GM19468 (cell line): Measurements from ENCODE around the gene SETD2.

Experiments
- ATAC-seq: cut with Tn5 transposase; IDR thresholded peaks from one replicate; pipeline ENCODE4 v1.9.1; 2021; ENCODE audit warnings: mild to moderate bottlenecking, moderate library complexity, moderate number of reproducible peaks; ENCODE audit not compliant: unreplicated experiment; ENCODE audit errors: extremely low read depth

The SETD2 gene

GRCh38 chr3:47011371-47011770, 152.5 kb downstream of the SETD2 start:
- ATAC-seq: no peak

- ATAC-seq: no peak
These were observed 153.0 kb downstream of the SETD2 start for GRCh38 chr3:47010910-47011309.

GRCh38 chr3:47010111-47010712, 153.7 kb downstream of the SETD2 start:
- no peak for ATAC-seq

GRCh38 chr3:47009225-47010110, 154.4 kb downstream of the SETD2 start:
- peak; percentile 65 for ATAC-seq

GRCh38 chr3:47008851-47009224, 155.1 kb downstream of the SETD2 start:
- no peak for ATAC-seq

GRCh38 chr3:47008234-47008796, 155.6 kb downstream of the SETD2 start:
- no peak for ATAC-seq

- ATAC-seq: no peak
These were observed 156.3 kb downstream of the SETD2 start for GRCh38 chr3:47007482-47008233.

GRCh38 chr3:47007001-47007400, 156.9 kb downstream of the SETD2 start:
- ATAC-seq: no peak

GRCh38 chr3:47006145-47006651, 157.7 kb downstream of the SETD2 start:
- no peak for ATAC-seq

- no peak for ATAC-seq
These were observed 158.4 kb downstream of the SETD2 start for GRCh38 chr3:47005212-47006144.

- no peak for ATAC-seq
These were observed 159.3 kb downstream of the SETD2 start for GRCh38 chr3:47004369-47005211.

GRCh38 chr3:47003461-47004368, 160.2 kb downstream of the SETD2 start:
- no peak for ATAC-seq

- no peak for ATAC-seq
These were observed 160.9 kb downstream of the SETD2 start for GRCh38 chr3:47003056-47003410.

- no peak for ATAC-seq
These were observed 161.5 kb downstream of the SETD2 start for GRCh38 chr3:47002171-47003055.

- no peak for ATAC-seq
These were observed 162.2 kb downstream of the SETD2 start for GRCh38 chr3:47001731-47002170.

- ATAC-seq: no peak
These were observed 162.8 kb downstream of the SETD2 start for GRCh38 chr3:47000922-47001730.
